Activated CD8-positive, alpha-beta memory T cell treated with anti-CD3 and anti-CD28 coated beads for 36 hours (primary cell): ENCODE data around the gene ALDH4A1. TPM values are rescaled to one million over a fixed set of nuclear protein-coding genes. Genes with fewer than 3 reads are reported as not detected.

Experiments used
- CTCF ChIA-PET: fragments of 350-600 bp; sonication (Branson Sonifier 250); formaldehyde crosslinking; loops from one replicate; lab custom pipeline; 2021; ENCODE audit warnings: antibody characterized with exemption; lab: Charles Lee
- POLR2A ChIA-PET: fragments of 350-600 bp; sonication (Branson Sonifier 250); formaldehyde crosslinking; loops from one replicate; lab custom pipeline; 2021; ENCODE audit warnings: antibody characterized with exemption; lab: Charles Lee
- total RNA-seq, 2 experiments: library from RNA; stranded (reverse); gene quantifications; one replicate each; pipeline ENCODE4 v1.2.3, GENCODE V29; 2021

The ALDH4A1 gene
- 1 to 10 TPM; 7.9 to 9.0 TPM for total RNA-seq

GRCh38 chr1:18902523-18903290 lies at the start of gene ALDH4A1:
Gene ALDH4A1 (minus strand): TSS chr1:18902555. CDS start chr1:18902523, 32 bp downstream.
- ChIA-PET POLR2A (interaction anchor here (0.7 to 2.0 kb wide), 6 partner anchors 11 to 66 kb away, joined by 3 to 5 read pairs (median 4); no protein-coding TSS in a partner anchor), CTCF (interaction anchor here (1.5 to 2.1 kb wide), 3 partner anchors 10 to 60 kb away, joined by 3 to 9 read pairs (median 5); no protein-coding TSS in a partner anchor)

GRCh38 chr1:18951818-18952391 lies 49.5 kb upstream of the ALDH4A1 start:
- POLR2A ChIA-PET = interaction anchor here (1.0 to 3.0 kb wide), 4 partner anchors 14 to 59 kb away, joined by 3 to 48 read pairs (median 5); no protein-coding TSS in a partner anchor
- CTCF ChIA-PET = interaction anchor here (2.6 to 3.2 kb wide), 4 partner anchors 15 to 45 kb away, joined by 10 to 28 read pairs (median 12); no protein-coding TSS in a partner anchor

- POLR2A ChIA-PET = interaction anchor here (1.0 to 3.0 kb wide), 4 partner anchors 14 to 60 kb away, joined by 3 to 48 read pairs (median 5); no protein-coding TSS in a partner anchor
- CTCF ChIA-PET = interaction anchor here (0.9 to 3.2 kb wide), 5 partner anchors 9 to 44 kb away, joined by 3 to 28 read pairs (median 12); no protein-coding TSS in a partner anchor
Measured at GRCh38 chr1:18951416-18951815, 49.1 kb upstream of the ALDH4A1 start.

GRCh38 chr1:18950401-18951026 lies 48.2 kb upstream of the ALDH4A1 start:
- POLR2A ChIA-PET = interaction anchor here (1.4 to 3.0 kb wide), 2 partner anchors 23 to 43 kb away, joined by 4 to 48 read pairs; no protein-coding TSS in a partner anchor
- CTCF ChIA-PET = interaction anchor here (0.7 to 3.2 kb wide), 7 partner anchors 8 to 43 kb away, joined by 3 to 28 read pairs (median 5); no protein-coding TSS in a partner anchor

- POLR2A ChIA-PET = interaction anchor here (1.4 to 3.0 kb wide), 2 partner anchors 23 to 42 kb away, joined by 4 to 48 read pairs; no protein-coding TSS in a partner anchor
- CTCF ChIA-PET = interaction anchor here (0.7 to 3.2 kb wide), 6 partner anchors 13 to 43 kb away, joined by 3 to 28 read pairs (median 8); no protein-coding TSS in a partner anchor
Measured at GRCh38 chr1:18949686-18950400, 47.5 kb upstream of the ALDH4A1 start.

- ChIA-PET POLR2A (interaction anchor here (1.4 kb wide), 1 partner anchor 22 kb away, joined by 13 read pairs; no protein-coding TSS in a partner anchor), CTCF (interaction anchor here (1.2 to 1.4 kb wide), 2 partner anchors 23 to 42 kb away, joined by 4 read pairs; no protein-coding TSS in a partner anchor)
Measured at GRCh38 chr1:18948913-18949685, 46.7 kb upstream of the ALDH4A1 start.

- ChIA-PET POLR2A (interaction anchor here (0.9 to 1.4 kb wide), 2 partner anchors 12 to 21 kb away, joined by 3 to 13 read pairs; no protein-coding TSS in a partner anchor), CTCF (interaction anchor here (1.2 to 1.4 kb wide), 2 partner anchors 22 to 42 kb away, joined by 4 read pairs; no protein-coding TSS in a partner anchor)
Measured at GRCh38 chr1:18948048-18948912, 45.9 kb upstream of the ALDH4A1 start.

- POLR2A ChIA-PET = interaction anchor here (0.9 to 1.8 kb wide), 3 partner anchors 11 to 20 kb away, joined by 3 to 13 read pairs (median 6); no protein-coding TSS in a partner anchor
- CTCF ChIA-PET = interaction anchor here (1.2 kb wide), 1 partner anchor 41 kb away, joined by 4 read pairs; no protein-coding TSS in a partner anchor
Measured at GRCh38 chr1:18947570-18947969, 45.2 kb upstream of the ALDH4A1 start.

GRCh38 chr1:18946550-18947381 lies 44.4 kb upstream of the ALDH4A1 start:
- ChIA-PET CTCF (interaction anchor here (1.0 to 1.2 kb wide), 2 partner anchors 13 to 34 kb away, joined by 4 to 5 read pairs; no protein-coding TSS in a partner anchor), POLR2A (interaction anchor here (0.6 to 1.8 kb wide), 3 partner anchors 17 to 261 kb away, joined by 3 to 9 read pairs (median 6); no protein-coding TSS in a partner anchor)

- CTCF ChIA-PET = interaction anchor here (0.6 to 1.2 kb wide), 3 partner anchors 32 to 130 kb away, joined by 3 to 5 read pairs (median 4); no protein-coding TSS in a partner anchor
- POLR2A ChIA-PET = interaction anchor here (0.7 to 1.0 kb wide), 2 partner anchors 18 to 109 kb away, joined by 4 to 5 read pairs; no protein-coding TSS in a partner anchor
Measured at GRCh38 chr1:18945401-18945849, 43.1 kb upstream of the ALDH4A1 start.

GRCh38 chr1:18944810-18945209 lies 42.5 kb upstream of the ALDH4A1 start:
- ChIA-PET CTCF (interaction anchor here (1.2 to 1.3 kb wide), 2 partner anchors 32 to 130 kb away, joined by 3 to 5 read pairs; no protein-coding TSS in a partner anchor), POLR2A (no interaction called here)

- POLR2A ChIA-PET = interaction anchor here (1.2 kb wide), 1 partner anchor 17 kb away, joined by 3 read pairs; no protein-coding TSS in a partner anchor
Measured at GRCh38 chr1:18943914-18944572, 41.7 kb upstream of the ALDH4A1 start.

GRCh38 chr1:18943162-18943561 lies 40.8 kb upstream of the ALDH4A1 start:
- ChIA-PET CTCF (interaction anchor here (0.8 to 1.2 kb wide), 3 partner anchors 8 to 30 kb away, joined by 3 read pairs; no protein-coding TSS in a partner anchor), POLR2A (interaction anchor here (1.2 kb wide), 1 partner anchor 16 kb away, joined by 3 read pairs; no protein-coding TSS in a partner anchor)

More at GRCh38 chr1:18943914-18944572, 41.7 kb upstream of the ALDH4A1 start:
- CTCF ChIA-PET = interaction anchor here (0.8 to 1.3 kb wide), 4 partner anchors 9 to 31 kb away, joined by 3 to 5 read pairs (median 3); no protein-coding TSS in a partner anchor

- POLR2A ChIA-PET = interaction anchor here (0.7 kb wide), 2 partner anchors 369 to 1718 kb away, joined by 4 to 6 read pairs; no protein-coding TSS in a partner anchor
- CTCF ChIA-PET = interaction anchor here (0.8 to 1.4 kb wide), 4 partner anchors 9 to 29 kb away, joined by 3 to 5 read pairs (median 3); no protein-coding TSS in a partner anchor
Measured at GRCh38 chr1:18942340-18942739, 40.0 kb upstream of the ALDH4A1 start.
